Osteoblast (primary cell): ENCODE measurements around the gene TMEM161A. TPM values are rescaled to one million over a fixed set of nuclear protein-coding genes. Genes with fewer than 3 reads are reported as not detected.
"Not testable (repeated sequence)": the region's sequence is repeated elsewhere in the genome, so short reads cannot be mapped to it uniquely, and the experiment has no call there.

Source experiments
- DNase-seq: peaks from one replicate; pipeline ENCODE4 v3.0.0; 2011; ENCODE audit warnings: low spot score, mixed read lengths; ENCODE audit not compliant: insufficient read length; ENCODE audit errors: missing footprints
- H2AFZ ChIP-seq: 2 replicates; pipeline ENCODE4 v1.6.0; 2011; ENCODE audit warnings: mild to moderate bottlenecking, low read length
- H3K27ac ChIP-seq: 2 replicates; pipeline ENCODE4 v1.5.1; 2011; ENCODE audit warnings: mild to moderate bottlenecking, low read depth, low read length, moderate library complexity
- H3K27me3 ChIP-seq: 2 replicates; pipeline ENCODE4 v1.6.0; 2012; ENCODE audit warnings: mild to moderate bottlenecking, control low read depth, inconsistent platforms, low read length, moderate library complexity; ENCODE audit not compliant: insufficient read depth
- H3K36me3 ChIP-seq: 2 replicates; pipeline ENCODE4 v1.5.1; 2011; ENCODE audit warnings: mild to moderate bottlenecking, low read length, control low read depth, moderate library complexity; ENCODE audit not compliant: insufficient read depth
- H3K4me1 ChIP-seq: 2 replicates; pipeline ENCODE4 v1.5.1; 2011; ENCODE audit warnings: mild to moderate bottlenecking, low read length, control low read depth, moderate library complexity; ENCODE audit not compliant: insufficient read depth
- H3K4me2 ChIP-seq: 2 replicates; pipeline ENCODE4 v1.6.0; 2011; ENCODE audit warnings: mild to moderate bottlenecking, low read length; ENCODE audit not compliant: insufficient read depth
- H3K4me3 ChIP-seq: fragments of 200-600 bp; sonication (generic); 3 replicates; pipeline ENCODE4 v1.5.1; 2012; ENCODE audit warnings: mild to moderate bottlenecking, low read length, inconsistent platforms; ENCODE audit not compliant: insufficient read depth
- H3K79me2 ChIP-seq: 2 replicates; pipeline ENCODE4 v1.6.0; 2012; ENCODE audit warnings: mild to moderate bottlenecking, low read length, control low read depth, inconsistent platforms; ENCODE audit not compliant: insufficient read depth
- H3K9me3 ChIP-seq: 2 replicates; pipeline ENCODE4 v1.5.1; 2011; ENCODE audit warnings: low read depth, low read length, control low read depth
- H4K20me1 ChIP-seq: 2 replicates; pipeline ENCODE4 v1.6.0; 2012; ENCODE audit warnings: mild to moderate bottlenecking, low read length, control low read depth; ENCODE audit not compliant: insufficient read depth
- total RNA-seq: library from RNA; depleted of rRNA; stranded (reverse); fragments of >200 nt; gene quantifications from 2 replicates; pipeline ENCODE4 v1.2.3, GENCODE V29; 2012
- TF ChIP-seq, protein P1 (sequence below): IDR thresholded peaks from 2 replicates; pipeline ENCODE4 v1.5.1; 2011; ENCODE audit warnings: mild to moderate bottlenecking, low read depth, low read length, moderate library complexity; ENCODE audit errors: extremely low read depth

The TMEM161A gene
- total RNA-seq, 1 donor: 13.8 TPM

DNA sequence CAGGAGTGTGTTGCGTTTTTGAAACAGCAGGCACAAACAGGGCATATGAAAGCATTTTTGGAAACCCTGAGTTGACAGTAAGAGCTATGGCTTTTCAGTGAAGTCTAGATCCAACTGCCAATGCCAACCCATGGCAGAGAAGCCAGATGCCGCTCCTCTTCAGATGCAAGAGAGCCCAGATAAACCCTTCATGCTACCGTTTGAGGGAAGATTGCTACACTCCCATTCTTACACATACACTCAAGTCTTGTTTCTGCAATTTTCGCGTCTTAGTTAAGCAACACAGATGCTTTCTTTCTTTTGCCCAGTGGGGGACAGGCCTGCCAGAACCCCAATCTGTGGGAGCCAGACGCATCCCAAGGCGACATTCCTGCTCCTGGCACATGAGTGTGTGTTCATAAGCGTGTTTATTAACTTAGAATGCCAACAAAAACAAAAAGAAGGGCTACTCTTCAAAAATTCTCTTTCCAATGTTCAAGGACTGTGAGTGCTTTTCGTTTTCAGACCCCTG, 43.3 kb upstream of the TMEM161A start:
- Histone ChIP-seq H3K27ac (no peak overlapping the region), H4K20me1 (peaks cover 6% of the 10 kb centered on the region), H3K4me1 (no peaks in the 10 kb centered on the region), H2AFZ (no peak overlapping the region), H3K4me3 (no peak overlapping the region), H3K36me3 (peaks cover 33% of the 10 kb centered on the region), H3K27me3 (no peaks in the 10 kb centered on the region), H3K4me2 (no peak overlapping the region), H3K79me2 (peaks cover 11% of the 10 kb centered on the region), H3K9me3 (peaks cover 3% of the 10 kb centered on the region)
- TF ChIP-seq, protein P1, sequence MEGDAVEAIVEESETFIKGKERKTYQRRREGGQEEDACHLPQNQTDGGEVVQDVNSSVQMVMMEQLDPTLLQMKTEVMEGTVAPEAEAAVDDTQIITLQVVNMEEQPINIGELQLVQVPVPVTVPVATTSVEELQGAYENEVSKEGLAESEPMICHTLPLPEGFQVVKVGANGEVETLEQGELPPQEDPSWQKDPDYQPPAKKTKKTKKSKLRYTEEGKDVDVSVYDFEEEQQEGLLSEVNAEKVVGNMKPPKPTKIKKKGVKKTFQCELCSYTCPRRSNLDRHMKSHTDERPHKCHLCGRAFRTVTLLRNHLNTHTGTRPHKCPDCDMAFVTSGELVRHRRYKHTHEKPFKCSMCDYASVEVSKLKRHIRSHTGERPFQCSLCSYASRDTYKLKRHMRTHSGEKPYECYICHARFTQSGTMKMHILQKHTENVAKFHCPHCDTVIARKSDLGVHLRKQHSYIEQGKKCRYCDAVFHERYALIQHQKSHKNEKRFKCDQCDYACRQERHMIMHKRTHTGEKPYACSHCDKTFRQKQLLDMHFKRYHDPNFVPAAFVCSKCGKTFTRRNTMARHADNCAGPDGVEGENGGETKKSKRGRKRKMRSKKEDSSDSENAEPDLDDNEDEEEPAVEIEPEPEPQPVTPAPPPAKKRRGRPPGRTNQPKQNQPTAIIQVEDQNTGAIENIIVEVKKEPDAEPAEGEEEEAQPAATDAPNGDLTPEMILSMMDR: no peak
- DNase-seq: peak; percentile 22

DNA sequence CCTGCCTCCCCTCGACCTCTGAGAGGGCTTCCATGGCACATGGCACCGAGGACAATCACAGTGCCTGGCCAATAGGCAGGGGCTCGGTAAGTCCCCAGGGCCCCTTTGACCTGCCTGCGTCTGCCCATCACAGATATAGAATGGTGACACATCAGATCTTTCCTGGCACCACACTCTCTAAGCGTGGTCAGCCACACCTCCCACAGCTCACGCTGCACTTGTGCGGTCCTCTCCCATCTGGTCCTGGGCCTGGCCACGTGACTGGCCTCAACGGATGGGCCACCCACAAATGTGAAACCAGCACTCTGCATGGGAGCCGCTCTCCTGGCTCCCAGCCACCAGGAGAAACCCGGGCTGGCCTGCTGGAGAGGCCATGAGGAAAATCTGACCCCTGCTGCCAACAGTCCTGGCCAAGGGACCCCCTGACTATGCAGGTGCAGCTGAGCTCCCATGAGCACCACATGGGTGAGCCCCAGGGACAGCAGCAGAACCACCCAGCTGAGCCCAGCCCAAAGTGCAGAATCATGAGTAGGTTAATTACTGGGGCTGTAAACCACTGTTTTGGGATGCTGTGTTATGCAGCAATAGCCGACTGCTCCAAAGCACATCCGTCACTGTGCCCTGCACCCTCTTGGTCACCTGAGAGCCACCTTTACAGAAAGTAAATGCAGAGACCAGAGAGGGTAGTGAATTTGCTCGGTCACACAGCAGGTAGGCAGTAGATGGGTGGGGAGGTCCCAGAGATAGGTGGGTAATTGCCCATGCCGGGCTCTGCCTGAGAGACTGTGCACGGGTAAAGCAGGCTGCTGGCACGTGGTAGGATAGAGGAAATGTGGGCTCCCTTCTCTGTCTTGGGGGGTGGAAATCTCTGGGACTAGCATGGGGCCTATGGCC, 41.5 kb upstream of the TMEM161A start:
- peak; percentile 86 for DNase-seq
- no peak overlapping the region for H3K4me2 ChIP-seq
- H3K36me3 ChIP-seq: peaks cover 25% of the 10 kb centered on the region
- TF ChIP-seq, protein P1: no peak
- no peak overlapping the region for H3K27ac ChIP-seq
- H3K4me1 ChIP-seq: no peaks in the 10 kb centered on the region
- H3K9me3 ChIP-seq: peaks cover 3% of the 10 kb centered on the region
- no peak overlapping the region for H2AFZ ChIP-seq
- H3K4me3 ChIP-seq: no peak overlapping the region
- no peaks in the 10 kb centered on the region for H3K79me2 ChIP-seq
- H4K20me1 ChIP-seq: no peaks in the 10 kb centered on the region
- no peaks in the 10 kb centered on the region for H3K27me3 ChIP-seq

DNA sequence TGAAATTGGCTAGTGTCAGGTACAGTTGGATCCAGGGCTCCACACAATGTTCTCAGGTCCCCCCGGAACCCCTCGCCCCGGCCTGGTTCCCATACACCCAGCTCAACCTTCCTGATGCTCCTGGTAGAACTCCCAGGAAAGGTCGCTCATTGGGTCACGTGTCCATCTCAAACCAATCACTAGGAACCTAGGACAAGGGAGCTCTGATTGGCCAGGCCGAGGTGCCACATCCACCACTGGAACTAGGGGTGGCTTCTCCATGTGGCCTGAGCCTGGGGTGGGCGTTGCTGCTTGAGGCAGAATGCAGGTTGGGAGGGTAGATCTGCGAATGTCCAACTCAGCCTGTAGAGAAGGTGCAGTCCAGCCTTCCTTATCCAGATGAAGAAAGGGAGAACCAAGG, 38.7 kb upstream of the TMEM161A start:
- no peaks in the 10 kb centered on the region for H3K27me3 ChIP-seq
- peaks cover 14% of the 10 kb centered on the region for H3K36me3 ChIP-seq
- no peak overlapping the region for H2AFZ ChIP-seq
- H3K4me2 ChIP-seq: no peak overlapping the region
- TF ChIP-seq, protein P1: no peak
- H3K27ac ChIP-seq: no peak overlapping the region
- no peaks in the 10 kb centered on the region for H4K20me1 ChIP-seq
- peak; percentile 65 for DNase-seq
- H3K4me3 ChIP-seq: no peak overlapping the region
- no peaks in the 10 kb centered on the region for H3K79me2 ChIP-seq
- H3K4me1 ChIP-seq: peaks cover 7% of the 10 kb centered on the region
- peaks cover 3% of the 10 kb centered on the region for H3K9me3 ChIP-seq

DNA sequence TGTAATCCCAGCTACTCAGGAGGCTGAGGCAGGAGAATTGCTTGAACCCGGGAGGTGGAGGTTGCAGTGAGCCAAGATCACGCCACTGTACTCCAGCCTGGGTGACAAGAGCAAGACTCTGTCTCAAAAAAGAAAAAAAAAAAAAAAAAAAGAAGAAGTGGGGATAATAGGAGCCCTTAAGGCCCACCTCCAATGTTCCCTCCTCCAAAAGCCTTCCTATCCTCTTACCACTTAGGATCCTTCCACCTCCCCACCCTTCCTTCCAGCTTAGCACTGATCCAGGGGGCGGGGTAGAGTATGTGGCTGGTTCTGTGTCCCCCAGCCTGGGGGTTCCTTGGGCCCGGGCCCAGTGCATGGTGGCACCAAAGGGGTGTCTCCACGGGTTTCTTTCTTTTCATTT, 35.0 kb upstream of the TMEM161A start:
- H3K79me2 ChIP-seq, H2AFZ ChIP-seq, H3K4me2 ChIP-seq, H3K4me3 ChIP-seq, H3K27ac ChIP-seq, H3K27me3 ChIP-seq, H3K36me3 ChIP-seq, H3K9me3 ChIP-seq, H4K20me1 ChIP-seq: not testable (repeated sequence)
- H3K4me1 ChIP-seq: peaks cover 11% of the 10 kb centered on the region
- peak; percentile 39 for DNase-seq
